Measurements from ENCODE around the gene AZU1.

The AZU1 gene

GRCh38 chr19:827710-828321, at the start of gene AZU1:
TSS of gene AZU1 (plus strand) at chr19:827837. CDS start at chr19:827847, 10 bp downstream.
- no peak for DNase-seq

- DNase-seq = no peak
Observed at GRCh38 chr19:778910-779653, 48.6 kb upstream of the AZU1 start.

DNA sequence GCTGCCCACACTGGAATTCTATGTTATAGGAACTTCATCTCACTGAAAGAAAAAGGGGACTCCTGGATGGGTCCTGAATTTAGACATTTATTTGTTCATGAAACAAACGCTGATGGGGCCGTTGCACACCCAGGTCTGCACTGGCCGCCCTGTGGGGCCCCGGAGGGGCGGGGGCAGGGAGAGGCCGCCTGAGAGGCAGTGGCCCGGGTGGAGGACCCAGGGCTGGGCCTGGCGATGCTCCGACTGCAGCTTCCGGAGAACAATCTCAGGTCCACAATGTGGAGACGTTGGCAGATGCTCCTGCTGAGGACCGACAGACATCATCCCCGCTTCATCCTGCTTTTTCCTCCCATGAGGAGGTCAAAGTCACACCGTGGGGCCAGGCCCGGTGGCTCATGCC, 46.7 kb upstream of the AZU1 start:
- DNase-seq = no peak

DNA sequence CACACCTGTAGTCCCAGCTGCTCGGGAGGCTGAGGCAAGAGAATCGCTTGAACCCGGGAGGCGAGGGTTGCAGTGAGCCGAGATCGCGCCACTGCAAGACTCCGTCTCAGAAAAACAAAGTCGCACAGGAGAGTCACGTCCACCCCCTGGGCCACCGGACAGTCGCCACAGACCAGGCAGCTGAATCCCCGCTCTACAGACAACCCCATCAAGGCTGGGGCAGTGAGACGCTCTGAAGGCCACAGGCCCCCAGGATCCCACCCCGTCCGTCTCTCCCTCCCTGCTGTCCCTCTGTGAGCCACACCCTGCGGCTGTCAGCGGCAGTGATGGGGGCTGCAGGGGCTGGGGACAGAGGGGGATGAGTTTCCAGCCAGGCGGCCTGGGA, 45.8 kb upstream of the AZU1 start:
- no peak for DNase-seq

DNA sequence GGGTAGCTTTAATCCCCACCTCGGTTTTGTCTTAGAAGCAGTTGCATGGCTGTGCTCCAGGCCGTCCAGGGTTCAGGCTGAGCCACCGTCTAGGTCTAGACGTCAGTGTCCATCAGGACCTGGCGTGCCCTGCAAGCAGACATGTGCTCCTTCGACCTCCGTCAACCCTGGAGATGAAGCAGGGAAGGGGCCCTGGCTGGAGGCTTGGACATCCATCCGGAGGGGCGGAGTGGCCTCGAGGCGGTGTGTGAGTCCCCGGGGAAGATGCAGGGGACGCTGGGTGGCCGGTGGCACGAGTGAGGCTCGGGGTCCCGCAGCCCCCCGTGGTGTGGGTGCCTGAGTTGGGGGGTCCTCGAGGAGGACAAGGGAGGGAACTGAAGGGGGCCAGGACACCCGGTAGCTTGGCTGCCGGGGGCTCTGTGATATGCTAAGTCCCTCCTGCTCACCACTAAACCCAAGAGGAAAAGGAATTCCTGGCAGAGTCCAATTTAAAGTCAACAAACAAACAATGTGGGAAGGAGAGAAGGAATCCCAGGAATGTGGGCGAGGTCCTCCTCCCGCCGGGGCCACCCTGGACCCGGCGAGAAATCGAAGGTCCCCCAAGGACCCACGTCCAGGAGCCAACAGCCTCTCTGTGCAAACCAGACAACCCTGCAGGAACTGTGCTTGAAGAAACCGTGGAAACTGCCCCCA, 45.3 kb upstream of the AZU1 start:
- DNase-seq = no peak

DNA sequence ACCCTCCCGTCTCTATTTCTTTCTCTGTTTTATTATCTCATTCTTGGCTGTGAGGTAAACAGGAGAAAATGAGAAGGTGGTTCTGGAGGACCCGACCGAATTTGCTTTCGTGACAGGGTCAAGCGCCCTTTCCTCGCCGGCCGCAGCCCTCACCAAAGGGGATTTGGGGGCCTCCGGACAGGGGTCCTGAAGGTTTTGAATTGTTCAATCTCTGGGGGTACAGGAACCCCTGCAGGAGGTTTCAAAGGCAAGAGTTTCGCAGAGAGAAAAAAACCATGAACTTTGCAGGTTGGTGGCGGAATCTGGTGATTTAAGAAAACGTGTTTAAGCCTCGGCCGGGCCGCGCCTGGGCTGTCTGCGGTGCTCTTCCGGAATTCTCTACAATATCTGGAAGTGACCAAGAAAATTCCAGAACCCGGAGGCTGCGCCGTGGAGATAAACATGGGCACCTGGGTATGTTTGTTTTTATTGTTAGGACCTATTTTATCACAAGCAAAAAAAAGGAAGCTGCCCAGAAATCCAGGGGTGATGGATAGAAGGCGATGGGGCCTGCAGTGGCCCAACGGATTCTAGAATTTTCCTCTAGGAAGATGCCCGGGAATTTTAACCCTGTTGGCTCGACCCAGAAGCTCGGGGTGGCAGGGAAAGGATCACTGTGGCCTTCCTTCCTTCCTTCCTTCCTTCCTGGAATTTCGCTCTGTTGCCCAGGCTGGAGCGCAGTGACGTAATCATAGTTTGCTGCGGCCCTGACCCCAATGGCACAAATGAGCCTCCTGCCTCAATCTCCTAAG, 44.6 kb upstream of the AZU1 start:
- DNase-seq = no peak

GRCh38 chr19:784541-784940, 43.1 kb upstream of the AZU1 start:
- no peak for DNase-seq

DNA sequence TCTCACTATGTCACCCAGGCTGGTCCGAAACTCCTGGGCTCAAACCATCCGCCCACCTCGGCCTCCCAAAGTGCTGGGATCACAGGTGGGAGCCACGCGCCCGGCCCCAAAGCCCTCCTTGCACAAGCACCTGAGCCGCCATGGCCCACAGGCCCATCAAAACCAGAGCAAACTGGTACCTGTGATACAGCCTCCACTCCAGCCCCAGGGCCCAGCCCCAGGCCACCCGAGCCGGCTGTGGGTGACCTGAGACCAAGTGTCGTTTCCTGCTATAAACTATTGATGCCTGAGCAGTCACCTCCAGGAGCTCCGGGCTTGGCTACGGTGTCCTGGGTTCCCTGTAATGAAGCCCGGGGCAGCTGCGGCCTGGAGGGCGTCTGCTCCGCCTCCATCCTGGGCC, 40.1 kb upstream of the AZU1 start:
- no peak for DNase-seq

- no peak for DNase-seq
Observed at GRCh38 chr19:788686-788982, 39.0 kb upstream of the AZU1 start.

DNA sequence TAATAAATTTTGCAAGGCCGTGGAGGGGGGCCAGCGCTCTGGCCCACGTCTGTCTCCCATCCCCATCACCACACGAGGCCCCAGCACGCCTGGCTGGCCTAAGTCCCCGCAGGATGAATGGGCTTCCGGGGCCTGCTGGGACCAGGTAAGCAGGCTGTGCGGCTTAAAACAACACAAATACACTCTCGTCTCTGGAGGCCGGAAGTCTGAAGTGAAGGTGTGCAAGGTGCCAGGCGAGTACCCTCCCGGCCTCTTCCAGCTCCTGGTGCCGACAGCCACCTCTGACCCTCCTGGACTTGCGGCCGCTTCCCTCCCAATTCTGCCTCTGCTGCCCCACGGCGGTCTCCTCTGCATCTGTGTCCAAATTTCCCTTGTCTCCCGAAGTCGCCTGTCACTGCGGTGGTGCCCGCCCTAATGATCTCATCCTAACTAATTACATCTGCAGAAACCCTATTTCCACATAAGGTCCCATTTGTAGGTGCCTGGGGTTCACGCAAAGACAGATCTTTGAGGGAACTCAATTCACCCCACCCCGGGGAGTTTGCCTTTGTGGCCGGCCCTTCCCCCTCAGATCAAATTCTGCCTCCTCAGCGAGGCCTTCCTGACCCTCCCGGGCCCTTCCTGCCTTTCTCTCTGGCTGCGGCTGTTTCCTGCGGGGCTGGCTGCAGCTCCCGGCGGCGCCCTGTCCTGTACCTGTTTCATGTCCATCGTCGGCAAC, 38.5 kb upstream of the AZU1 start:
- no peak for DNase-seq

- no peak for DNase-seq
Observed at GRCh38 chr19:789701-790060, 38.0 kb upstream of the AZU1 start.

GRCh38 chr19:791007-791566, 36.5 kb upstream of the AZU1 start:
- no peak for DNase-seq

DNA sequence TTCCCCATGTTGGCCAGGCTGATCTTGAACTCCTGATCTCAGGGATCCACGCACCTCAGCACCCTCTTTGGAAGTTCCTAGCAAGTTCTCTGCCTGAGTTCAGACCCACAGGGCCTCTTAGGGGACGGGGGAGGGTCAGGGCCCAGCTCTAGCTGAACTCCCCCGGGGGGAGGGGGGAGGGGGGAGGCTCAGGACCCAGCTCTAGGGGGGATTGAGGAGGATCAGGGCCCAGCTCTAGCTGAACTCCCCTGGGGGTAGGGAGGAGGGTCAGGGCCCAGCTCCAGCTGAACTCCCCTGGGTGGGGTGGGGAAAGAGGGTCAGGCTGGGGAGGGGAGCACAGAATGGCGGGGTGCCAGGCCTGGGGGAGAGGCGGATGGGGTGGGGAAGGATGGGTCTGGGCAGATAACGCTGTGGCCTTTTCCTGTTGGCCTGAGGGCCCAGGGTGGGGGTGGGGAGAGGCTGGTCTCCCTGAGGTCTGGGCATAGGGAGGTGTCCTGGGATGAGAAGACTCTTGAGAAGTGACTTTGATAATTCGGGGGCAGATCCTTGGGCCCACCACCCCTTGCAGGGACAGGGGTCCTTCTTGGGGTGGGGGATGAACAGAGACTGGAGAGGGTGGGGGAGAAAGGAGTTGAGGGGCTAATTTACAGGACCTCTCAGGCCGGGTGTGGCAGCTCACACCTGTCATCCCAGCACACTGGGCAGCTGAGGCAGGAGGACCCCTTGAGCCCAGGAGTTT, 35.9 kb upstream of the AZU1 start:
- DNase-seq = no peak

DNA sequence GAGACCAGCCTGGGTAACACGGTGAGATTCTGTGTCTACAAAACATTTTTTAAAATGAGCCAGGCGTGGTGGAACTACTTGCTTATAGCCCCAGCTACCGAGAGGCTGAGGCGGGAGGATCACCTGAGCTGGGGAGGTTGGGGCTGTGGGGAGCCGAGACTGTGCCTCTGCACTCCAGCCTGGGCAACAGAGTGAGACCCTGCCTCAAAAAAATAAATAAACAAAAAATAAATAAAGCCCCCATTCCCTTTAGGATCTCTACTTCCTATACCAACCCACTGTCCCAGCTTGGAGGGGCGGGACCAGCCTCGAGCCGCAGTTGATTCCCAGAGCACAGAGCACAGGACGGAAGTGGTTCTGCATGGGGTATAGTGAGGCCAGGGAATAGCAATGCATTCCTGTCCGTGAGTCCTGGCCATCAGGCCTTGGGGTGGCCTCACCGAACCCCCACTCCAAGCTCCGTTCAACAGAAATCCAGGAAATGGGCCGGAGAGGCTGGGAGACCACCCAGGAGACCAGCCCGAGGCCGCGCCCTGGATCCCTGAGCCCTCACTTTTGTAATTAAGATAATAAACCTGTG, 35.2 kb upstream of the AZU1 start:
- DNase-seq = no peak

DNA sequence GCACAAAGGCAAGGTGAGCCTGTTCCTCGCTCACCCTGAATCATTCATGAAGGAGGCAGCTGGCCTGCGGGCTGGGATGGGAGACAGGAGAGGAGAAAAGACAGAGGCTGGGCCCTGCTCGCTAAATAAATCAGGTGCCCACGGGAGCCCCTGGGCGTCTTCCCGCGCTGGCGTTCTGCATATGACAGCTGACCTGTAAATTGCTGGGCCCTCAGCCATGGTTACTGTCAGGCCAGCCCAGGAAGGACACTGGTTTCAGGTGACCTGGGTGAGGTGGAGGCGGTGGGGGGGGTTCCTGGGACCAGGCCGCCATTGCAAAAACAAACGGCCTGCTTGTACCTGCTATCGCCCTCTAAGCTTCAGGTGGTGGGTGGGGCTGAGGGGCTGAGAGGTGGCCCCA, 33.8 kb upstream of the AZU1 start:
- DNase-seq = no peak

DNA sequence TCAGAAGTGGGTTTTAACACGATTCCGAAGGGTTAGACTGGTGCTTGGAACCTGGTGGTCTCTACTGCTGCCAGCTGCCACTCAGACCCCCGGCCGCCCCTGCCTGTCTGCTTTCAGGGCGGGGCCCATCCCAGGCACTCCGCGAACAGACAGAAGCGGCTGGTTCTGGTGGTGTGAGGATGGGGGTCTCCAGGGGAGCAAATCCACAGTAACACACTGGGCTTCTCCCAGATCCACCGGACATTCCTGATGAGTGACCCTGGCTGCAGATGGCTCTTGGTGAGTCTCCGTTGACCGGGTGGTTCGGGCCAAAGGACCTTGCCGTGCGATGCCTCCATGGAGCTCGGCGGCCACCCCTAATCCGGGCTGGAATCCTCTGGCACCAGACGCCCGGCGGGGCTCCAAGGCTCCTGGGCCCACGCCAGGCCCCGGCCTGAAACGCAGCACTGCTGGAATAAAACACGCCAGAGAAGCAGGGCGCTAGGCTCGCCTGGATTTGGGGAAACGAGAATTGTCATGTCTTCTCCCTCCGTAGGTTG, 32.5 kb upstream of the AZU1 start:
- DNase-seq = no peak

GRCh38 chr19:795691-796581, 31.7 kb upstream of the AZU1 start:
- DNase-seq = no peak

DNA sequence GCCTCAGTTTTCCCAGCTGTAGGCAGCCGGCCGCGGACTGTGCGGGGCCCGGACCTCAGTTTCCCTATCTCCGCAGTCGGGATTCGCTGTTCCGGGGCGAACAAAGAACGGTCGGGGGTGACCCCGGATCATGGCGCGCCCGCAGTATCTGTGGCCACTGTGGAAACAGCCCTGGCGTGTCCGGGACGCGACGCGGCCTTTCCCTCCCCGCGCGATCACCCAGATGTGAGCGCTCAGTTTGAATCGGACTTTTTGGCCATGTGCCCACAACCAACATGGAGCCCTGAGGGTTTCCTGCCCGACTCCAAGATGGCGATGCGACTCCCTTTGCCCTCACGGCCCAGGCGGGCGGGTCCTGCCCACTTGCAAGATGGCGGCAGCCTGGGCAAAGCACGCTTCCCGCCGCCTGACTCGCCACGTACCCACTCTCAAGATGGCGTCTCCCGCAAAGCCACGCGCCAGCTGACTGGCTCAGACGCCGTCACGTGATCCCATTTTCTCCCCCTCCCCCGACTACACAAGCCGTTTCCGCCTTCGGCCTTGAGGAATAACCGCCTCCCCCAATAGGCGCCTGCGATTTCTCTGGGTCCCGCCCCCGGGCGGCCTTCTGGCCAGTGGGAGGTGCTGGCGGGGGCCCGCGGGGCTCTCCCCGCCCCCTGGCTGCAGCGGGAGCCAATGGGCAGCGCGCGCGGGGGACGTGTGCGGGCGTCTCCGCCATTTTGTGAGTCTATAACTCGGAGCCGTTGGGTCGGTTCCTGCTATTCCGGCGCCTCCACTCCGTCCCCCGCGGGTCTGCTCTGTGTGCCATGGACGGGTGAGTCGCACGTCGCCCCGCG, 30.7 kb upstream of the AZU1 start, which contains the start of gene PTBP1:
Gene PTBP1 (plus strand): TSS at position 761 of the 836 bp plus-strand sequence. CDS start 46 bp downstream, at position 807.
- DNase-seq = peak; percentile 100

Measured in NCI-H774 (cell line).